ENCODE data around the gene C11orf21.
A peak's percentile ranks its signal among the peaks of the same experiment; 100 is the strongest.

Gene C11orf21

DNA sequence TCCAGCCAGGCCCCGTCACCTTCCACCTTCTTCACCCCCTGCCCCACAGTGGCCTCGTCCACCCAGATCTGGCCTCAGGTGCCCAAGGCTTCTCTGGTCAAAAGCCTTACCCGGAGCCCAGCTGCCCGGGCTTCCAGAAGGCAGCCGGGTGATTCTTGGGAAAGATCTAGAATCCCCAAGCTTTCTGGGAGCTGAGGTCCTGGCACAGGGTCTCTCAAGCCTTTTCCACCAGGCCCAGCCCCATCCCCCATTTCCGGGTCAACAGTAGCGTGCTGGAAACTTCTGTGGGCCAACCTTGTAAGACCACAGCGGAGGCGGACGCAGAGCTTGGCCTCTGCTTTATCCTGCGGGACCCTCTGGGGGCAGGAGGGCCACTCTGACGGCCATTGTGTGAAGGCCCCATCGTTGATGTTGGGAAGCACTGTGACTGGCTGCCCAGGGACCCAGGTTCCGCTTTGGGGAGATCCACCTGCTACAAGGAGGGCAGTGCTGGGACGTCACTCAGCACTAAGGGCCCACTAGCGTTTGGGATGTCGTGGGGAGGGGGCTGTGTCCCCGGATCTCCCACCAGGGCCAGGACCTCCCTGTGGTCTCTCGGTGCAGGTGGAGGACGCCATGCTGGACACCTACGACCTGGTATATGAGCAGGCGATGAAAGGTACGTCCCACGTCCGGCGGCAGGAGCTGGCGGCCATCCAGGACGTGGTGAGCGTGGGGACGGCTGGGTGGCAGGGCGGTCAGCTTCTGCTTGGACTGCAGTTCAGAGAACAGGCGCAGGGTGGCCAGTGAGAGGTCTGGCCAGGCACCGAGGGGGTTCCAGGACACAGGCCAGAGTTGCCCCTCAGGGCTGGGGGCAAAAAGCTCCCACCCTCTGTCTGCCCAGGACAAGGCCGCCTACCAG, 11.6 kb upstream of the C11orf21 start:
- TF ChIP-seq, protein P1, sequence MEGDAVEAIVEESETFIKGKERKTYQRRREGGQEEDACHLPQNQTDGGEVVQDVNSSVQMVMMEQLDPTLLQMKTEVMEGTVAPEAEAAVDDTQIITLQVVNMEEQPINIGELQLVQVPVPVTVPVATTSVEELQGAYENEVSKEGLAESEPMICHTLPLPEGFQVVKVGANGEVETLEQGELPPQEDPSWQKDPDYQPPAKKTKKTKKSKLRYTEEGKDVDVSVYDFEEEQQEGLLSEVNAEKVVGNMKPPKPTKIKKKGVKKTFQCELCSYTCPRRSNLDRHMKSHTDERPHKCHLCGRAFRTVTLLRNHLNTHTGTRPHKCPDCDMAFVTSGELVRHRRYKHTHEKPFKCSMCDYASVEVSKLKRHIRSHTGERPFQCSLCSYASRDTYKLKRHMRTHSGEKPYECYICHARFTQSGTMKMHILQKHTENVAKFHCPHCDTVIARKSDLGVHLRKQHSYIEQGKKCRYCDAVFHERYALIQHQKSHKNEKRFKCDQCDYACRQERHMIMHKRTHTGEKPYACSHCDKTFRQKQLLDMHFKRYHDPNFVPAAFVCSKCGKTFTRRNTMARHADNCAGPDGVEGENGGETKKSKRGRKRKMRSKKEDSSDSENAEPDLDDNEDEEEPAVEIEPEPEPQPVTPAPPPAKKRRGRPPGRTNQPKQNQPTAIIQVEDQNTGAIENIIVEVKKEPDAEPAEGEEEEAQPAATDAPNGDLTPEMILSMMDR (IDR thresholded peaks at IDR 0.05; ENCODE audit: low read depth, low read length): no peak
- H3K4me3 ChIP-seq (ENCODE audit: low read depth, low read length): no peak overlapping the region
- in situ Hi-C loops (cut with HindIII; ENCODE audit: low sequenced_read_pairs): no loop called here
- DNase-seq (ENCODE audit: low read depth, low spot score): no peak

DNA sequence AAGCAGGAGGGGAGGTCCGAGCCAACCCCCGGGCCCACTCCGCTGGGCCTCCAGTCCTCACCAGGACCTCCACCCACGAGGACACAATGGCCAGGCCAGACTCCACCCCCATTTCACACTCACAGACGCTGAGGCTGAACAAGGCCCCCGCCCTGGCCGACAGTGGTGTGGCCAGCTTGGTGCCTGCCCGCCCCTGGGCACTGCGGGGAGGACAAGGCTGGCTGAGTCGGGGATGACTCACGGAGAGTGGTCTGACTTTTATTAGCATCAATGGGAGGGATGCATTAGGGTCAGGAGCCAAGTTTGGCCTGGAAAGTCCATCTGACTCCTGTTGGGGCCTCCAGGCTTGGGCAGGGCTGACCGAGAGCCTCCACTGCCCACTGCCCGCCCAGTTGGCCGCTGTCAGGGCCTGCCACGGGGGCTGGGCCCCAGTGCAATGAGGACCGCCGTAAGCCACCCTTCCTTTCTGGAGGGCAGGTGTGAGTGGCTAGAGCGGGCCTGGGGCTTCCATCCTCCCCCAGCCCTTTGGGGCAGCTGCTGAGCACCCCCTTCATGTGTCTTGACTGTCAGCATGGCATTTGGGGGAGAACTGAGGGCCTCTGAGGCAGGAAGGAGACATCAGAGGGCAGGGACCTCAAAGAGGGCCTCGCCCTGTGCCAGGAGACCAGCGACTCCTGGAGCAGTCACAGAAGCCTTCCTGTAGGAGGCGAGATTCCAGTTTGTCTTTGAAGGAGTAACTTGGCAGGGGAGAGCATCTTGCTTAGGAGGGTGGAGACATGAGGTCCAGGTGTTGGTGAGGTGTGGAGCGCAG, 10.7 kb upstream of the C11orf21 start:
- no peak overlapping the region for H3K4me3 ChIP-seq (ENCODE audit: low read depth, low read length)
- in situ Hi-C loops (cut with HindIII; ENCODE audit: low sequenced_read_pairs): no loop called here
- DNase-seq (ENCODE audit: low read depth, low spot score): peak; percentile 69
- TF ChIP-seq, protein P1 (IDR thresholded peaks at IDR 0.05; ENCODE audit: low read depth, low read length): no peak

DNA sequence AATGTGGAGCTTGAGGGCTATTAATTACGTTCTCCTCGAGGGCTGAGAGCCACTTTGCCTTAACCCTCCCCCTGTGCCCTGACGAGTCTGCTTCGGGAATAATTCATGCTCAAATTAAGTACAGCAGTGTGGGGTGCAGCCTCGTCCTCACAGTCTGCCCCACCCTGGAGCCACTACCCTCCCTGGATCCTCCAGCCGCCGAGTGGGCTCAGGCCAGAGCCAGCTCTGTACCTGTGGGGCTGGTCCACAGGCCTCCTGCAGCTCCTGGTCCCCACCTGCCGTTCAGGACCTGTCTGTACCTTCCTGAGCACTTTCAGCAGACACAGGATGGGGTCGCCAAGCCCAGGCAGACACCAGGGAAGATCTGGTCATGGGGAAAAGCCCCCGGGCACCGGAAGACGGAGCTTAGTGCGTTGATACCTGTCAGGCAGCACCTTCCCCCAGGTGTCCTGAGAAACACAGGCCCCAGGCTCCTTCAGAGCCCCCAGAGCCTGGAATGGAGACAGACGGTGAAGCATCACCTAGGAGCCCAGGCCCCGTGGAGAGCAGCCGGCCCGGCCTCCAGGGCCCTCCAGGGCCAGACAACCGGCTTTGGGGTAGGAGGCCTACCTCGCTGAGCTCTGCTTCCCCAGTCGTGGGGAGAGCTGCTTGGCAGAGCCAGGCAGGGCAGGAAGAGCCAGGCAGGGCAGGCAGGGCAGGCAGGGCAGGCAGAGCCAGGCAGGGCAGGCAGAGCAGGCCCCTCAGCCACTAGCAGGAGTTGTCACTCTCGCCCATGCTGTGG, 9.8 kb upstream of the C11orf21 start:
- in situ Hi-C loops (cut with HindIII; ENCODE audit: low sequenced_read_pairs): no loop called here
- no peak overlapping the region for H3K4me3 ChIP-seq (ENCODE audit: low read depth, low read length)
- TF ChIP-seq, protein P1 (IDR thresholded peaks at IDR 0.05; ENCODE audit: low read depth, low read length): no peak
- no peak for DNase-seq (ENCODE audit: low read depth, low spot score)

DNA sequence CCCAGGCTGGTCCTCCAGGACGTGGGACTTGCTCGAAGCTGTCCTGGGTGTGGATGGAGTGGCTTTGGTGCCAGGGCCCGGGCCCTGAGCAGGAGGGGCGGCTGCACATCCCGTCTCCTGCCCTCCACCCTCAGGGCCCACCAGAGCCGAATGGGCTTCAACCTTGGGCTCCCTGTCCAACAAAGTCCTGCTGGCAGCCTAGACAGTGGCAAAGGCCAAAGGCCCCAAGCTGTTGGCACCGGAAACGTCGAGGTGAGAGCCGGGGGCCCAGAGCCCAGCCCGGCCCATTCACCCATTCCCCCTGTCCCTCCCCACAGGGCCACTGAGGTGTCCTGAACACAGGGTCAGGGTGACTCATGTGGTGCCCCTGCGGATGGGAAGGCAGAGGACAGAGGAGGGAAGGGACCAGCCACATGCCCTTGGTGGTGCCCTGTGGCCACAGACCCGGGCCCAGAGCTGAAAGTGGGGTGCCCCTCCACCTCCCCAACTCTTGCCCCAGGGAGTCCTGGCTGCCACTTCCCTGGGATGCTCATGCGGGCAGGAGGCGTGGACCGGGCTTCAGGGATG, 9.2 kb upstream of the C11orf21 start:
- H3K4me3 ChIP-seq (ENCODE audit: low read depth, low read length): no peak overlapping the region
- TF ChIP-seq, protein P1 (IDR thresholded peaks at IDR 0.05; ENCODE audit: low read depth, low read length): no peak
- in situ Hi-C loops (cut with HindIII; ENCODE audit: low sequenced_read_pairs): no loop called here
- DNase-seq (ENCODE audit: low read depth, low spot score): no peak

DNA sequence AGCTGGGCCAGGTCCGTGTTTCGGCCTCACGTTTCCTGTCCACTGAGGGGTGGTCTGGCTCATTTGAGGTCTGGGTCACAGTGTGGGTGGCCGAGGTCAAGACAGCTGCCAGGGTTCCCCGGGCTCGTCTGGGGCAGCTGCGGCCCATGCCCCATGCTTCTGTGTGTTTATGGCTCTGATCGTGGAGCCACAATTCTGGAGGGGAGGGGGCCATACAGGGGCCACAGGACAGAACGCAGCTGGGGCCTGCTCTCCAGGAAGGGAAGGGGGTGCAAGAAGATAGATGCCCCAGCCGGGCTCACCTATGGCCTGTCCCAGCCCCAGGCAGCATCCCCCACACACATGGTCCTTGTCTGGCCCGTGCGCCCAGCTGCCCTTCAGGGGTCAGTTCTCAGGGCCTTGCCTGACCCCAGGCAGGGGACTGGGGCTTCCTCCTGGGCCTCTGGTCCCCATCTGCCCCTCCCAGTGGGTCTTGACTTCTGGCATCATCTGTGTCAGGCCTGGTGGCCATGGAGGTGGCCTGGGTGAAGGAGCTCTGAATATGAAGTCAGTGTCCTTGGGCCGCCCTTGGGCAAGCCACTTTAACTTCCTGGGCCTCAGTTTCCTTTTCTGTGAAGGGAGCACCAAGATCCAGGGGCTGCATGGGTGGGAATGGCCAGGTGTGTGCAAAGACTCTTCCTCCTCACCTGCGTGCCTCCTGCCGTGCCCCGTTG, 8.5 kb upstream of the C11orf21 start:
- no peak overlapping the region for H3K4me3 ChIP-seq (ENCODE audit: low read depth, low read length)
- in situ Hi-C loops (cut with HindIII; ENCODE audit: low sequenced_read_pairs): no loop called here
- DNase-seq (ENCODE audit: low read depth, low spot score): no peak
- TF ChIP-seq, protein P1 (IDR thresholded peaks at IDR 0.05; ENCODE audit: low read depth, low read length): no peak
